GM18502 (cell line): Measurements from ENCODE around the gene SRR.

Experiments used
- ATAC-seq: cut with Tn5 transposase; IDR thresholded peaks from one replicate; pipeline ENCODE4 v1.9.1; 2021; ENCODE audit warnings: mild to moderate bottlenecking; ENCODE audit not compliant: unreplicated experiment, poor library complexity

SRR gene

DNA sequence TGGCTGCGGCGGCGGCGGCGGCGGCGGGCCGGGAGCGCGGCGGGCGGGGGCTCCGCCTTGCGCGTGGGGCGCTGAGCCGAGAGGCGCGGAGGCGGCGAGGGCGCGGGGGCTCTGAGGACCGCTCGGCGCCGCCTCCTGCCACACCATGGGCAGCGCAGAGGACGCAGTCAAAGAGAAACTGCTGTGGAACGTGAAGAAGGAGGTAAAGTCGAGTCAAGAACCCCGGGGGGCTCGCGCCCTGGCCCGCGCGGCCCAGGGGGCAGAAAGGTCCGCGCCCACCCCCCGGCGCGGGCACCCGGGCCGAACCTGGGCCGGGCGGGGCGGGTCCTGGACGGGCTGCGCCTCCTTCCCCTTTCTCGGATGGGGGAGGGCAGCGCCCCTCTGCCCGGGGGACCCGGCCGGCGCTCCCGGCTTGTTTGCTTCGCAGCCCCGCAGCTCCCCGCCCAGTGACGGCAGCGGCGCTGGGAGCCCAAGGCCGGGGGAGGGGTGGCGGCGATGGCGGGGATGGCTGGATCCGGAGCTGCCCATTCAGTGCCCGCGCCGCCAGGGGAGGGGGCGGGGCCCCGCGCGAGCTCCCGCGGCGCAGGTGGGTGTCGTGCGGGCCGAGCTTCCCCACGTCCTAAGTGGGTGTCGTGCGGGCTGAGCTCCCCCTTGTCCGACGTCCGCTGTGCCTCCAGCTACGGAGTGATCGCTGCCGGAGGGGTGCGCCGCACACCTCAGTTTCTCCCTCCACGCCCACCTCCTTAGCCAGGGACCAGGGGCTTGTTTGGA is 34.0 kb downstream of the SRR start:
- no peak for ATAC-seq

DNA sequence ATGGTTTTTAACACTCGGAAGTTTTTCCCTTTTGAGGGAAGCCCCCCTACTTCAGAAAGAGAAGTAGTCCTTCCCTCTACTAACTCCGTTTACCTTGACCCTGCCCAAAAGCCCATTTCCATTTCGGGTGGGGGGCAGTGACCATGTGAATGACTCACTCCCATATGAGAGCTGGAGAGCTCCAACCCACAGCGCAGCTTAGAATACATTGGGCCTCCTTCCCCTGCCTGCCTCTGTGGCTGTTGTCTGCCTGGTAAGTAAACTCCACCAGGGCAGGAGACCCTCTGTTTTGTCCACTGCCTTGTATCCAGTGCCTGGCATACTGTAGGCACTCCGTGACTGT is 34.5 kb downstream of the SRR start:
- no peak for ATAC-seq

DNA sequence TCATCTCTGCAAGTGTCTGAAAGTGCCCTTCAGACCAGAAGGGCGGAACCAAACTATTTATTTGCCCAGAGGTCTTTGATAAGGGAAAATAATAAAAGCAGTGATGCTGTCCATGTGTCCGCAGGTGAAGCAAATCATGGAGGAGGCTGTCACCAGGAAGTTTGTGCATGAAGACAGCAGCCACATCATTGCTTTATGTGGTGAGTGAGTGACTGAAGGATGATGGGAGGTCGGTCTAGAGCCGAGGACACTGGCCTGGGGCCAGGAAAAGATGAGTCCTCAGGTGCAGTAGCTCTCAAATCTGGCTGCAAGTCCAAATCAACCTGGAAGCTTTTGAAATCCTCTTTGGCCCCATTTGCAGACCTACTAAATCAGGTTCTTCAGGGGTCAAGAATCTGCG is 39.7 kb downstream of the SRR start:
- ATAC-seq: no peak

DNA sequence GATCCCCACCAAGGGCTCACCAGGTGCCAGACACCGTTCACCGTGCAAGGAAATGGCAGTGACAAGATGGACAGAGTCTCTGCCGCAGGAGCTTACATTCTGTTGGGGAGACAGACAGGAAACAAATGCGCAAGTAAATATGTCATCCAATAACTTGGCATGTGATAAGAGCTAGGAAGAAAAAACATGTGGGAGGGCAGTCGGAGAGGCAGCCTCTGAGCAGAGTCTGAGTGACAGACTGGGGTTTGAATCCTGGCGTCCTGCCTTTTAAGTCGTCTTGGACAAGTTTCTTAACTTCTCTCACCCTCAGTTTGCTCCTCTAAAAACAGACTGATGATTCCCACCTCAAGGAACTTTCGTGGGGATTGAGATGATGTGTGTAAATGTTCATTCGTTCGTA is 40.8 kb downstream of the SRR start:
- ATAC-seq: no peak

DNA sequence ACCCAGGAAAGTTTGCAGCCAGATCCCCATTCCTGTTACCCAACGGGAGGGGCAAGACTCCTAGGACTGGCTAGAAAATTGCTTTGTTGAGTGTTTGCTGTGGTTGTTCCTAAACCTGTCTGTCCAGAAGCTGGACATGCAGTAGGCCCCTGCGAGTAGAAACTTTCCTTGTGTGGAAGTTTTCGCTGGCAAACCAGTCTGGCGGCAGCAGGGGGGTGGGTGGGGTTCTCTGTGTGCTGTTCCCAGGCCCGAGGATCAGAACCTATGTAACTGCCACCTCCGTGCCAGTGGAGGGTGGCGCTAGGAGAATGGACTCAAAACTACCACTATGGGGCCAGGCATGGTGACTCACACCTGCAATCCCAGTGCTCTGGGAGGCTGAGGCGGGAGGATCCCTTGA is 42.7 kb downstream of the SRR start:
- no peak for ATAC-seq

DNA sequence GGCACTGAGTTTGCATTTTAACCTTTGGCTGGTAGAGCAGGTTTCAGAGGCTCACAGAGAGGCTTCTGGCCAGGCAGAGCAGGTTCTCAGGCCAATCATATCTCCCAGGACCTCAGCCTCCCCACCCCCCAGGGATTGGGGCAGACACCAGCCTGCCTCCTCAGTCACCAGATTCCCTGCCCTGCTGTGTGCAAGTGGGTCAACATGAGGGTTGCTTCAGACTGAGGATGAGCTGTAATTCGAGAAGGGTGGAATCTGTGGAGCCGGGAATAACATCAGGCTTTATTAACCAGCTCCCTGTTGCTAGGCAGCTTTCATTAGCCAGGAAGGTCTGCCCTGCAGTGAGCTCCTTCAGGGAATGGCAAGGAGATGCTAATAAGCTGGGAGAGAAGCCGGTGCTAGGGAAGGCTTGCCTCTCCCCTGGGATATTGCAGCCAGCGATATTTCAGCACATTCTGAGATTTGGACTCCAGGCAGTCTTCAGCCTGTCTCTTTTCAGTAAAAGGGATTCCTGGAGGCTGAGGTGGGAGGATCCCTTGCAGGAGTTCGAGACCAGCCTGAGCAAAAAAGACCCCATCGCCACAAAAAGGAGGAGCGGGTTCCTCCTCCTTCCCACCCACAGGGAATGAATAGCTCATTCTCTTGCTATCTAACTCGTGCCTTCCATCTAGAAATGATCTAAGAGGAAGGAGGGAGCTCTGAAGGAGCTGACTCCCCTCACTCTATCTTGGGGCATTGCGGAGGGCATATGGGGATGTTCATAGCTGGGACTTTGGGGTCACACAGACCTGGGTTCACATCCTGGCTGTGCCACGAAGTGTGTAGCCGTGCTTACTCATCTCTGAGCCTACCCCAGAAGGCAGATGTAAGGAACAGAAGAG is 44.3 kb downstream of the SRR start:
- no peak for ATAC-seq

DNA sequence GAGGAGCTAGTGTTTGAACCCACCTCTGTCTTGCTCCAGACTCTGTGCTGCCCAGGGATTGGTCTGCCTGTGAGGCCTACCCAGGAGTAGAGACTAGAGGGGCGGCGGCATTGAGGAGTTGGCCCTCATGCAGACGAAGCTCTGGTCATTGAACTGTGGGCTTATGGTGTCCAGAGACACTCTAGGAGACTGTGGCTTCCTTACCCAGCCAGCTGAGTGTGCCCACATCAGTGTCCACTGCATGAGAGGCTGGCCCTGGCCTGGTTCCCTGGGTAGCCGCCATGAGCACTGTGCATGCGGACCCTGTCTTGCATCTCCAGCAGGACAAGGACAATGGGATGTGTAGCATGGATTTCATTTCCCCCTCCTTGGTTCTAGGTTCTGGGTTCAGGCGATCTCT is 47.5 kb downstream of the SRR start:
- no peak for ATAC-seq

DNA sequence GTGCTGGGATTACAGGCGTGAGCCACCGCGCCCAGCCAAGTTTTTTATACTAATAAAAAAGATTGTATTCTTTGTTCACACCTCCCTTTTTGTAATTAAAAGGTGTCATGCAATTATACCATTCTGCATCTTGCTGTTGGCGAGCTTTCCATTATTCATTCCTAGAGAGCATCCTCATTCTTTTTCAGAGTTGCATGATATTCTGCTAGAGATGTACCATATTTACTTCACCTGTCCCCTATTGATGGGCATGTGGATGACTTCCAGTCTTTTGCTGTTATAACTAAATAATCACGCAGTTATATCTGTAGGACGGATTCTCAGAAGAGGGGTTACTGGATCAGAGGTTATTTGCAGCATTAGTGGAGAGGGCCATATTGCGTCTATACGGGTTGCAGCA is 50.6 kb downstream of the SRR start:
- no peak for ATAC-seq

DNA sequence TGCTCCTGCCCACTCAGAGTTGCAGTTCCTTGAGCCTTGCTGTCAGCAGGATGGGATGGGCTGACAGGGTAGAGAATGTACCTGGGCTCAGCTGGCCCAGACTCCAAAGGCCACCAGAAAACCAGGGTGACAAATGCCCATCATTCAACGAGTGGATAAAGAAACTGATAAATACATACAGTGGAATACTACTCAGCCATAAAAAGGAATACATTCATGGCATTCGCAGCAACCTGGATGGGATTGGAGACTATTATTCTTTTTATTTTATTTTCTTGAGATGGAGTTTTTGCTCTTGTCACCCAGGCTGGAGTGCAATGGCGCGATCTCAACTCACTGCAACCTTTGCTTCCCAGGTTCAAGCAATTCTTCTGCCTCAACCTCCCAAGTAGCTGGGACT is 53.5 kb downstream of the SRR start:
- ATAC-seq: no peak

DNA sequence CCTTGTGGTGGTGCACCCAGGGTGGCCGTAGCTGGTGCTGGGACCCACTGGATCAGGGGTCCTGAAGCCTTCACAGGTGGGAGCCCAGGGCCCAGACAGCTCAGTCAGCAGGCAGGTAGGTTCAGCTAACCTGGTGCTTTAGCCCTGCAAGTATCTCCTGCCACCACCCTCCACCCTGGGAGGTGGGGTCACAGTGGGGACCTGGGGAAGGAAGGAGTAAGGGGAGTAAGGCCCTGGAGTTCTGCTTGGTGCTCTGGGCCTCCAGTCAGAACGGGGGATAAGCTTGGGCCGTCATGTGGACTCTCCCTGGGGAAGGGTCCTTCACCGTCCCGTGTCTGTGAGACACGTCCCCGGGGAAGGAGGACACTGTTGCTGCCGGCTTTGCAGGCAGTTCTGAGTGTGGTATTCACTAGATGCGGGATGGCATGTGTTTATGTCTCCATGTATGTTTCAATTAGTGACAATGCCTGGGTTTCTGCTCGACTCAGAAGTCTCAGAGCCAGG is 54.2 kb downstream of the SRR start:
- no peak for ATAC-seq

DNA sequence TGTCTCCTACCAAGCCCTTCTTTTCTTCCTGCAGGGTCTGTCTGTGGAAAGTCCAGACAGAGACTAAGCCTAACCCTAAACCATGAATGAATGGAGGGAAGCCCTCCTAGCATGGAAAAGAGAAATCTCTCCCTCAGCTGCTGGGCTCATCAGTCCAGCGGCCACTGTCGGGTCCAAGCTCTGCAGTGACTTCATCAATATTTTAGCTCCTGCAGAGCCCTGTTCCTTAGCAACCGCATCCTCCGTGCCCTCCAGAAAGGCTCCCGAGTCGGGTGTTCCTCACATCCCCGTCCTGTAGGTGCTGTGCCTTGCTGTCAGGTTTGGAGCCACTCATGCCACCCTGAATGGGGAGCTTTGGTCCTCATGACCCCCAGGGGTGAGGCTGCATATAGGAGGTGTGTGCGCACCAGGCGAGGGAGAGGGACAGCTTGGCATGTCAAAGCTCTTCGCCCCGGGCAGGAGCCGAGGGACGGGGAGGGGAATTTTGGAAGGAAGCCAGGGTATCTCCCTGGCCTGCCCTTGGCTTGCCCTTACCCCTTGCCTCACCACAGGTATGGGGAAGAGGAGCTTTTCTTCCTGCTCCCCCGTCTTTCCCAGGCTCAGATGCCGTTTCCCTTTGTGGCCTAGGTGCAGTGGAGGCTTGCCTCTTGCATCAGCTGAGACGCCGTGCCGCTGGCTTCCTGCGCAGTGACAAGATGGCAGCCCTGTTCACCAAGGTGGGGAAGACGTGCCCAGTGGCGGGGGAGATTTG is 57.4 kb downstream of the SRR start:
- ATAC-seq: no peak

DNA sequence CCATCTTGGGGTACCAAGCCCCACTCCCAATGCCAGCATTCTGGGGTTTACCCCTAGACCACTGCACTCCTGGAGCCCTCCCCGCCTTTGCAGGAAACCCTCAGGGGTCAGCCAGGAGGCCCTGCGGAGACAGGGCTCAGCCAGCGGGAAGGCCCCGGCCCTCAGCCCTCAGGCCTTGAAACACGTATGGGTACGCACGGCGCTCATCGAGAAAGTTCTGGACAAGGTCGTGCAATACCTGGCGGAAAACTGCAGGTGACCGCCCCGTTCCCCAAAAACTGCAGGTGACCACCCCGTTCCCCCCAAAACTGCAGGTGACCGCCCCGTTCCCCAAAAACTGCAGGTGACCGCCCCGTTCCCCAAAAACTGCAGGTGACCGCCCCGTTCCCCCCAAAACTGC is 58.3 kb downstream of the SRR start:
- no peak for ATAC-seq

DNA sequence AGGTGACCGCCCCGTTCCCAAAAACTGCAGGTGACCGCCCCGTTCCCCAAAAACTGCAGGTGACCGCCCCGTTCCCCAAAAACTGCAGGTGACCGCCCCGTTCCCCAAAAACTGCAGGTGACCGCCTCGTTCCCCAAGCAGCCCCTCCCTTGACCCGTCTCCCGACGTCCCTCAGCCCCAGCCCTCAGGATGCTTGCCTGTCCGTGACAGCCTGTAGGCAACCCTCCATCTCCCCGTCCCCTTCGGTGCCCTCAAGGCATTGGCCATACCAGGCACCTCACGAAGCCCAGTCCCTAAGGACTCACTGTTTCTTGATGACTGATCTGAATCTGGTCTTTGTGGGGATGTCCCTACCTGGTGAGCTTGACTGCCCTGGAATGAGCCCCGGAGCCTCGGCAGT is 58.7 kb downstream of the SRR start:
- ATAC-seq: no peak

DNA sequence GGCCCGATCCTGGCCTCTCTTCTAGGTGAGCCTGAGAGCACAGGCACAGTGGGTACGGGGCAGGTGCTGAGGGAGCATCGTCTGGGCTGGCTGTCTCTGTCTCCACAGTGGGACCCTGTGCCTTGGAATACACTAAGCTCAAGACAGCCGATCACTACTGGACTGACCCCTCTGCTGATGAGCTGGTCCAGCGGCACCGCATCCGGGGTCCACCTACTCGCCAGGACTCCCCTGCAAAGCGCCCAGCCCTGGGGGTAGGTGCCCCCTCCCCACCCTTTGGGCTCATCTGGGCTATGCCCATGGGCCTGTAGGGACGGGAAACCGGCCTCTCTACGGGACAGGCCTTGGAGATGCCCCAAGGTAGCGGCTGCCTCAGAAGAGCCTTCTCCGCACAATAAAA is 59.1 kb downstream of the SRR start:
- ATAC-seq: no peak

DNA sequence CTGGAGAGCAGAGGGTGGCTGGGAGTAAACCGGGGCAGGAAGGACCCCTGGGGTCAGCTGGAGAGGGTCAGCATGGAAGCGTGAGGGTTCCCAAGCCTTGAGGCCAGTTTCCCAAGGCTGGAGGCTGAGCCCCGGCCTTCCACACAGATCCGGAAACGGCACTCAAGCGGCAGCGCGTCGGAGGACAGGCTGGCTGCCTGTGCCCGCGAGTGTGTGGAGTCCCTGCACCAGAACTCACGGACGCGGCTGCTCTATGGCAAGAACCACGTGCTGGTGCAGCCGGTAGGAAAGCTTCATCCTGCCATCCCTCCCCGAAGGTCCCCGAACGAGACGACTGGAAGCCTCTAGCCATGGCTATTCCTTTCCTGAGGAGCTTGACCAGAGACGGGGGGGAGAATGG is 59.6 kb downstream of the SRR start:
- ATAC-seq: no peak

DNA sequence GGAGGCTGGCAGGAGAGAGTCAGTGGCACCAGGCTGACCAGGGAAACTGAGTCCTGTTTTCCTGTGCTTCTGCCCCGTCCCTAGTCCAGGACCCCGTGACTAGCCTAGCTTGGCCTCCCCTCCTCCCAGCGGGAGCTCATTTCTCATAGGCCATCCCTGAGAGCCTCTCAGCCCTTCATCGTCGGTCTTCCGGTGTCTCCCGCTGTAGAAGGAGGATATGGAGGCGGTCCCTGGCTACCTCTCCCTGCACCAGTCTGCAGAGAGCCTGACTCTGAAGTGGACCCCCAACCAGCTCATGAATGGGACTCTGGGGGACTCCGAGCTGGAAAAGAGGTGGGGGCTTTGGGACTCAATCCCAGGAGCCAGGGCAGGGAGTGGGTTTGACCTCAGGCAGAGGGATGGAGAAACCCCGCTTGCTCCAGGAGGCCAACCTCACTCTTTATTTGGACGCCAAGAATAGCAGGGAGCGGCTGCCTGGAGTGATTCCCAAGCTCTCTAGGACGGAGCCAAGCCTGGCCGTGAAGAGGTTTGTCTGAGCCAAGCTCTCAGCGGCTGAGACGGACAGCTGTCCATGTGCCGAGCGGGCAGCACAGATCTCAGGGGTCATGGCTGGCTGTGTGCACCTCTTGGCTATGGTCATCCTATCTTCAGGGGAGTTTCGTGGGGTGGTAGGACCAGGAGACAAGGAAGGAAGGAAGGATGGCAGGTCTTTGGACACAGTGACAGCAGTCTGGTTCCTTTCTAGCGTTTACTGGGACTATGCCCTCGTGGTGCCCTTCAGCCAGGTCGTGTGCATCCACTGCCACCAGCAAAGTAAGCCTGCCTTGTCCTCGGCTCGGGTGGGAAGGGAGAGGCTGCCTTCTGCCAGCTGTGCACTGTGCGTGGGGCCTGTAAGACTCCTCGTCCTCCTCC is 60.4 kb downstream of the SRR start:
- no peak for ATAC-seq

DNA sequence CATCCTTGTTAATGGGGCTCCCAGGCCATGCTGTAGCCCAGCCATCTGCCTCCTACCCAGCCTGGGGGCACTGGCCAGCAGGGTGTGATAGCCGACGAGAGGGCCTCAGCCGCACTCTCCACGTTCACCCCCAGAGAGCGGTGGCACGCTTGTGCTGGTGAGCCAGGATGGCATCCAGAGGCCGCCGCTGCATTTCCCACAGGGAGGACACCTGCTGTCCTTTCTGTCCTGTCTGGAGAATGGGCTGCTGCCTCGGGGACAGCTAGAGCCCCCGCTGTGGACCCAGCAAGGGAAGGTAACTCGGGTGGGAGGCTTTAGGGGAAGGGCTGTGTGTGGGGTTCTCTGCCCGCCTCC is 61.0 kb downstream of the SRR start:
- ATAC-seq: no peak

DNA sequence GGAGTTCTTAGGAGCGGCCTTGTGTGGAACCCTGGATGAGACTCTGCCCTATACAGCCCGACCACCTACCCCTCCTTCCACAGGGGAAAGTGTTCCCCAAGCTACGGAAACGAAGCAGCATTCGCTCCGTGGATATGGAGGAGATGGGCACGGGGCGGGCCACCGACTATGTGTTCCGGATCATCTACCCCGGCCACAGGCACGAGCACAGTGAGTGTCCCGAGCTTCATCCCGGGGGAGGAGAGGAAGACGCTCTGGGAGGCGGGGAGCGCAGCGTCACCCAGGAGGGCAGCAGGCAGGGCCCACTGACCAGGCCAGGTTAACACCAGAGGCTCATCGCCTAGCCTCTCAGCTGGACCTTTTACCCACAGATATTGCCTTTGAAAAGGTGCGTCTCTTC is 61.4 kb downstream of the SRR start:
- ATAC-seq: no peak

DNA sequence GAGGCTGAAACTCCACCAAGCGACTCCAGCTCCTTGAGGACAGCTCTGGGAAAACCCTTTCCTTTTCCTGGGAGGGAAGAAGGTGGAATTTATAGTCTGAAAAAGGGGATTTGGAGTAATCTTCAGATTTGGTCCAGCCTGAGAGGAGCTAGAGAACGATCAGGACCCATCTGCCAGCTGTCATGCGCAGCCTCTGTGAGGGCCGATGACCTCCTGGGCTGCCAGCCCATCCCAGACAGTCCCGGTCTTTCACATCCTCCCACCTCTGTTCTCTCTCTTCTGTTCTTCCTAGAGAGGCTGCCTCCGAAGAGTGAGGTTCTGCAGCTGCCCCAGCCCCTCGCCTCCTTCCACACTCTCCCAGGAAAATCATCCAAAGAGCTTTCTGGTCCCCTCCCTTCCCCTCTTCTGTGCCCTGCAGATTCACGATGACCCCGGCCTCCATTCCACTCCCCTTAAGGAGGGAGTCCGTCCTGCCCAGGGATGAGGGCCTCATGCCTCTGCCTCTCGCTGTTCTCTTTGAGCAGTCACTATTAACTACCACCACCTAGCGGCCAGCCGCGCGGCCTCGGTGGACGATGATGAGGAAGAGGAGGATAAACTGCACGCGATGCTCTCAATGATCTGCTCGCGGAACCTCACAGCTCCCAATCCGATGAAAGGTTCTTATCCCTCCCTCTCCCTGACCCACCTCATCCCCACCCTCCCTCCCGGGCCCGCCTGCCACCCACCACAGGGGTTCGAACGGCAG is 63.2 kb downstream of the SRR start:
- ATAC-seq: no peak
